Nephron (organoid): Measurements from ENCODE around the gene BRME1.

ENCODE experiments used
- H3K27ac Mint-ChIP-seq, 3 experiments: 2 replicates each; pipeline ENCODE4 v1.8.0; 2020; ENCODE audit warnings: mixed read lengths in 3 of 3, mild to moderate bottlenecking in 2 of 3, moderate library complexity in 1 of 3
- H3K27me3 Mint-ChIP-seq: 2 replicates; pipeline ENCODE4 v1.8.0; 2021; ENCODE audit warnings: low read depth, mild to moderate bottlenecking, moderate library complexity, mixed read lengths
- H3K36me3 Mint-ChIP-seq: 2 replicates; pipeline ENCODE4 v1.8.0; 2020; ENCODE audit warnings: low read depth, mixed read lengths
- H3K4me1 Mint-ChIP-seq: 2 replicates; pipeline ENCODE4 v1.8.0; 2020; ENCODE audit warnings: mixed read lengths
- H3K4me3 Mint-ChIP-seq, 3 experiments: 2 replicates each; pipeline ENCODE4 v1.8.0; 2020; ENCODE audit warnings: mild to moderate bottlenecking in 3 of 3, mixed read lengths in 3 of 3, moderate library complexity in 2 of 3
- H3K9me3 Mint-ChIP-seq: 2 replicates; pipeline ENCODE4 v1.8.0; 2020; ENCODE audit warnings: mixed read lengths
- TF ChIP-seq, protein P1 (sequence below), 3 experiments: fragments of 200-600 bp; sonication (generic); IDR thresholded peaks; one replicate each; pipeline ENCODE4 v1.5.0; 2021; ENCODE audit warnings: antibody characterized with exemption in 3 of 3; ENCODE audit not compliant: unreplicated experiment in 3 of 3

Gene BRME1

DNA sequence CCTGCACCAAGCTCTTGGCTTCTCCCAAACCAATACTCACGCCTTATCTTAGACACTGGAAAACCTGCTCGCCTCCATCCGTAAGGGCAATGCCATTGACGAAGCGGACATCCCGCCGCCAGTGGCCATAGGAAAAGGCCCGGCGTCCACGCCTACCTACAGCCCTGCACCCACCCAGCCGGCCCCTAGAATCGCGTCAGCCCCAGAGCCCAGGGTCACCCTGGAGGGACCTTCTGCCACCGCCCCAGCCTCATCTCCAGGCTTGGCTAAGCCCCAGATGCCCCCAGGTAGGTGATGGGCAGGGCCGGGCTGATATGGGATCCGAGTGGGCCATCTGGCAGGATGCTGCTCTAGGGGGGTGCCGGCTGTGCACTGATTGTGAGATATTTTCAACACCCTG lies 7.4 kb upstream of the BRME1 start:
- TF ChIP-seq, protein P1, sequence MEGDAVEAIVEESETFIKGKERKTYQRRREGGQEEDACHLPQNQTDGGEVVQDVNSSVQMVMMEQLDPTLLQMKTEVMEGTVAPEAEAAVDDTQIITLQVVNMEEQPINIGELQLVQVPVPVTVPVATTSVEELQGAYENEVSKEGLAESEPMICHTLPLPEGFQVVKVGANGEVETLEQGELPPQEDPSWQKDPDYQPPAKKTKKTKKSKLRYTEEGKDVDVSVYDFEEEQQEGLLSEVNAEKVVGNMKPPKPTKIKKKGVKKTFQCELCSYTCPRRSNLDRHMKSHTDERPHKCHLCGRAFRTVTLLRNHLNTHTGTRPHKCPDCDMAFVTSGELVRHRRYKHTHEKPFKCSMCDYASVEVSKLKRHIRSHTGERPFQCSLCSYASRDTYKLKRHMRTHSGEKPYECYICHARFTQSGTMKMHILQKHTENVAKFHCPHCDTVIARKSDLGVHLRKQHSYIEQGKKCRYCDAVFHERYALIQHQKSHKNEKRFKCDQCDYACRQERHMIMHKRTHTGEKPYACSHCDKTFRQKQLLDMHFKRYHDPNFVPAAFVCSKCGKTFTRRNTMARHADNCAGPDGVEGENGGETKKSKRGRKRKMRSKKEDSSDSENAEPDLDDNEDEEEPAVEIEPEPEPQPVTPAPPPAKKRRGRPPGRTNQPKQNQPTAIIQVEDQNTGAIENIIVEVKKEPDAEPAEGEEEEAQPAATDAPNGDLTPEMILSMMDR (IDR thresholded peaks at IDR 0.05; ENCODE audit: unreplicated experiment in 3 of 3) = no peak
- Mint-ChIP-seq H3K4me3 (no peak overlapping the region), H3K27me3 (no peaks in the 10 kb centered on the region), H3K9me3 (no peaks in the 10 kb centered on the region), H3K27ac (no peak overlapping the region), H3K4me1 (no peaks in the 10 kb centered on the region), H3K36me3 (peaks cover 38% of the 10 kb centered on the region)

DNA sequence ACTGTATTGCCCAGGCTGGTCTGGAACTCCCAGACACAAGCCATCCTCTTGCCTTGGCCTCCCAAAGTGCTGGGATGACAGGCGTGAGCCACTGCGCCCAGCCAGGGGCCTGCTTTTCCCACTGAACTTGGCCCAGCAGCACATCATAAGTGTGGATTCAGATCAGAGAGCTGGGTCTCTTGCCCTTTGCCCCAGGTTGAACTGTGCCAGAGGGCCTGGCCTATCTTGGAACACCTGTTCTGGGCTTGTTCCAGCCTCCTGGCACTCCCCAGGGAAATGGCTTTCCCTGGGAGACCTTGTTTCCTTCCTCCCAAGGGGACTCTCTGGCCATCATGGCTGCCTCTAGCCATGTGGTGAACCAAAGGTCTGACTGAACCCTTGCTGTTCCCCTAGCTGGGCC lies 3.5 kb upstream of the BRME1 start:
- no peak overlapping the region for H3K27ac Mint-ChIP-seq
- H3K9me3 Mint-ChIP-seq = no peaks in the 10 kb centered on the region
- TF ChIP-seq, protein P1 (IDR thresholded peaks at IDR 0.05; ENCODE audit: unreplicated experiment in 3 of 3) = no peak
- H3K4me3 Mint-ChIP-seq = no peak overlapping the region
- H3K4me1 Mint-ChIP-seq = peaks cover 8% of the 10 kb centered on the region
- peaks cover 25% of the 10 kb centered on the region for H3K36me3 Mint-ChIP-seq
- no peaks in the 10 kb centered on the region for H3K27me3 Mint-ChIP-seq

- Mint-ChIP-seq H3K36me3 (peaks cover 25% of the 10 kb centered on the region), H3K27ac (no peak overlapping the region), H3K27me3 (no peaks in the 10 kb centered on the region), H3K4me3 (peak overlapping the region in 2 of 3 experiments; percentile 25 to 36), H3K4me1 (peaks cover 8% of the 10 kb centered on the region), H3K9me3 (no peaks in the 10 kb centered on the region)
- TF ChIP-seq, protein P1 (IDR thresholded peaks at IDR 0.05; ENCODE audit: unreplicated experiment in 3 of 3) = no peak
Measured at GRCh38 chr19:13908674-13909073, 2.8 kb upstream of the BRME1 start.

- peaks cover 8% of the 10 kb centered on the region for H3K4me1 Mint-ChIP-seq
- no peaks in the 10 kb centered on the region for H3K9me3 Mint-ChIP-seq
- TF ChIP-seq, protein P1 (IDR thresholded peaks at IDR 0.05; ENCODE audit: unreplicated experiment in 3 of 3) = no peak
- H3K27ac Mint-ChIP-seq = no peak overlapping the region
- peaks cover 16% of the 10 kb centered on the region for H3K36me3 Mint-ChIP-seq
- peak overlapping the region; percentile 81 to 87 (median 83) for H3K4me3 Mint-ChIP-seq
- no peaks in the 10 kb centered on the region for H3K27me3 Mint-ChIP-seq
Measured at GRCh38 chr19:13906910-13907309, 993 bp upstream of the BRME1 start.

DNA sequence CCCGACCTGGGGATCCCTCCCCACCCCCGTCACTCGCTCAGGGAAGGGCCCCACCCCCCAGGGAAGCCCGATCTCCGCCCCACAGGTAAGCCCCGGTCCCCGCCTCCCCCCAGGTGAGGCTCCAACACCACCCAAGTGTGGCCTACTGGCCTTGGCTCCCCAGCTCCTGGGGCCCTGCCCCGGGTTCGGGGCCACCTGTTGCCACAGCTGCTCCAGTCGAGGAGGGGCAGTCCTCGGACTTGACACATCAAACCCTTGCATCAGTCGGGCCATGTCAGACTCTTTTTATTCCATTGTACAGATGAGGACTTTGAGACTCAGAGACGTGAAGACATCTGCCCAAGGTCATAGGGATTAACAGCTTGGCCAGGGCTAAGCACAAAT lies 596 bp upstream of the BRME1 start:
- H3K4me1 Mint-ChIP-seq = peaks cover 8% of the 10 kb centered on the region

DNA sequence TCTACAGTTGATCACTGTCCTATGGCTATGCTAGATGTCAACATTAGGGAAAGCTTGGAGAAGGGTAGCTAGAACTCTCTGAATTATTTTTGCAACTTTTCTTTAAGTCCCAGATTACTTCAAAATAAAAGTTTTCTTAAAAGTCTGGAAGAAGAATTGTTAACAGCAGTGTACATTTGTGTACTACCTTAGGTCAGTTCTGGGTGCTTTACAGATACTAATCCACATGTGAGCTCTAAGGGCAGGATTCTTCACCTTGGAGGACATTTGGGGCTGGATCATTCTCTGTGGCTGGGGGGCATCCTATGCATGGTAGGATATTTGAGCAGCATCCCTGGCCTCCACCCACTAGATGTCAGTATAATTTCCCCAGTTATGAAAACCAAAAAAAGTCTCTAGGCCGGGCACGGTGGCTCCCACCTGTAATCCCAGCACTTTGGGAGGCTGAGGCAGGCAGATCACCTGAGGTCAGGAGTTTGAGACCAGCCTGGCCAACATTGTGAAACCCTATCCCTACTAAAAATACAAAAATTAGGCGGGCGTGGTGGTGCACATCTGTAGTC lies 2.8 kb downstream of the BRME1 start:
- TF ChIP-seq, protein P1 (IDR thresholded peaks at IDR 0.05; ENCODE audit: unreplicated experiment in 3 of 3) = peak in 2 of 3 experiments; percentile 25
- Mint-ChIP-seq H3K36me3 (no peaks in the 10 kb centered on the region), H3K4me3 (peak overlapping the region in 2 of 3 experiments; percentile 14 to 39), H3K9me3 (no peaks in the 10 kb centered on the region), H3K27ac (no peak overlapping the region), H3K27me3 (no peaks in the 10 kb centered on the region), H3K4me1 (peaks cover 14% of the 10 kb centered on the region)

More for the DNA sequence above, 596 bp upstream of the BRME1 start:
- peaks cover 15% of the 10 kb centered on the region for H3K36me3 Mint-ChIP-seq
- peak overlapping the region; percentile 81 to 87 (median 83) for H3K4me3 Mint-ChIP-seq
- H3K9me3 Mint-ChIP-seq = no peaks in the 10 kb centered on the region
- H3K27me3 Mint-ChIP-seq = no peaks in the 10 kb centered on the region
- H3K27ac Mint-ChIP-seq = no peak overlapping the region
- TF ChIP-seq, protein P1 (IDR thresholded peaks at IDR 0.05; ENCODE audit: unreplicated experiment in 3 of 3) = no peak
